Endothelial cell of hepatic sinusoid (primary cell): Measurements from ENCODE around the gene YPEL3.
"Not testable (repeated sequence)": the region's sequence is repeated elsewhere in the genome, so short reads cannot be mapped to it uniquely, and the experiment has no call there.

ENCODE experiments used
- in situ Hi-C: cut with HindIII; loops from 2 replicates; pipeline ENCODE4 v1.10.0; 2017; ENCODE audit warnings: low sequenced_read_pairs

YPEL3 gene, protein sequence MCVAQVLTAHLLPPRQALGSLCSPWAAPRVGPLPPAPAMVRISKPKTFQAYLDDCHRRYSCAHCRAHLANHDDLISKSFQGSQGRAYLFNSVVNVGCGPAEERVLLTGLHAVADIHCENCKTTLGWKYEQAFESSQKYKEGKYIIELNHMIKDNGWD

DNA sequence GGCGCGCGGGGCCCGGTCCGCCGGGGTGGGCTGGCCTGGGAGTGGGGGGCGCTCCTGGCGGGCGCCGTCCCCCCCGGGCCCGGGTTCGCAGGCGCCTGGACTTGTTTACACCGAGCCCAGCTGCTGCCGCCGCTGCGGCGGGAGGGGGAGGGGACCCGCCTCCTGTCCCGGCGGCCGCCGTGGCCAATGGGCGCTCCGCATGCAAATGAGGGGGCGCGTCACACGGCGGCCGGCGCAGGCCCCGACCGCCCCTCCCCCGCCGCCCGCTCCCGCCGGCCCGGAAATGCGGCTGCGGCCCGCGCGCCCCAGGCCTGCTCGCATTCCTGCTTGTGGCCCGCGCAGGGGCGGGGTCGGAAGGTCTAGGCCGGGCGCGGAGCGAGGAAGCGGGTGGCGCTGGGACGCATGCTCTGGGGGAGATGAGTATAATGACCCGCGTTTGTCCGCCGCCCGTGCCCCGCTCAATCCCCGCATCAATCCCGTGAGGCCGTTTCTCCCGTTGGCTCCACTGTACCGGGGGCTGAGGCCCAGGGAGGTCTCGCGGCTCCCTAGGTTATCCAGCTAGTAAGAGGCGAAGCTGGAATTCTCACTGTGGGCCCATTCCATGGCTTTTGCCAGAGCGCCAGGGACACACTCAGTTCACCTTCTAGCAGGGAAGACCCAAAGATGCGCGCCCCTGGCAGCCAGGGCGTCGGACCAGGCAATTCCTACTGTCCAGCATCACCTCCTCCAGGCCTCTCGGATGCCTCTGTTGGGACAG lies at the start of gene YPEL3:
YPEL3 (minus strand) TSS at position 109 of the 757 bp plus-strand sequence. CDS start 731 bp downstream, outside the sequence.
- in situ Hi-C loops = no loop called here

DNA sequence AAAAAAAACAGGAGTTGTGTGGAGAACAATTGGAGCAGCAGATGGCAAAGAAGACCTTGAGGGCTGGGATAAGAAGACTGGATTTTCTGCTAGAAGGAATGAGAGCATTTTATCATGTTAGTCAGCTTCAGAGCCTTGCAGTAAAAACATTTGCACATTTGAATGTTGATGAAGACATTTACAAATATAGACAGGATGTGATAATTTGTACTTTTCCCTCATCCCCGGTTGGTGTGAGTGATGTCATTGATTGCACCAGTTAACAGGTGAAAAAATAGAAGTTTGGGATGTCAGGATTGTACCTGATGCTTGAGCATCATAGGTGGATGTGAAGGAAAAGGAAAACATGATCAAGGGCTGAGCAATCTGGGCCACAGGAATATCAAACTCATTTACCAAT lies 49.6 kb upstream of the YPEL3 start:
- in situ Hi-C loops = no loop called here

DNA sequence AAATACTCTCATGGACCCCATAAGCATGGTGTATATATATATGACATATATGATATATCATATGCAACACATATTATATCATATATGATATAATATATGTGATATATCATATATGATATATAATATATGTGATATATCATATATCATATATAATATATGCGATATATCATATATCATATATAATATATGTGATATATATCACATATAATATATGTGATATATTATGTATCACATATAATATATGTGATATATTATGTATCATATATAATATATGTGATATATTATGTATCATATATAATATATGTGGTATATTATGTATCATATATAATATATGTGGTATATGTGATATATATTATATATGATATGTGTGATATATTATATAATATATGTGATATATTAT lies 48.9 kb upstream of the YPEL3 start:
- in situ Hi-C loops = no loop called here

DNA sequence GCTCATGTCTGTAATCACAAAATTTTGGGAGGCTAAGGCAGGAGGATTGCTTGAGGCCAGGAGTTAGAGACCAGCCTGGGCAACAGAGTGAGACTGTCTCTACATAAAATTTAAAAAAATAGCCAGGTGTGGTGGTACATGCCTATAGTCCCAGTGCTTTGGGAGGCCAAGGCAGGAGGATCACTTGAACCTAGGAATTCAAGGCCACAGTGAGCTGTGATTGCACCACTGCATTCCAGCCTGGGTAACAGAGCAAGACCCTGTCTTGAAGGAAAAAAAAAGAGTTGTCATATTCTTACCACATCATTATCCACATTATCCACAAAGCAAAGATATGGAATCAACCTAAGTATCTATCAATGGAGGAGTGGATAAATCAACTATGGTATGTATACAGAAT lies 48.0 kb upstream of the YPEL3 start:
- in situ Hi-C loops = no loop called here

DNA sequence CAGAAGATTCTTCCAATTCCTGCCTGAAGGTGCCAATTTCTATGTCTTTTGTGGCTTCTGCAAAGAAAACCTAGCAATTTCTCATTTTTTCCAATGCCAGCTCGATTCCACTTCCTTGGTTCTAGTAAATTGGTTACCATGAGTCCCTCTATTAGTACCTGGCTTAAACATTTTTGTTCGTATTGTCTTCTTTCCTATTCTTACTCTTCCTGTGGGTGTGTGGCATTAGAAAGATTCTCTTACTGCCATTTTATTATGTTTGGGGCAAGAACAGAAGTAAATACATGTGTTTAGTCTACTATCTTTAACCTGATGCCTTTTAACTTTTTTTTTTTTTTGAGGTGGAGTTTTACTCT lies 47.3 kb upstream of the YPEL3 start:
- in situ Hi-C loops = no loop called here

DNA sequence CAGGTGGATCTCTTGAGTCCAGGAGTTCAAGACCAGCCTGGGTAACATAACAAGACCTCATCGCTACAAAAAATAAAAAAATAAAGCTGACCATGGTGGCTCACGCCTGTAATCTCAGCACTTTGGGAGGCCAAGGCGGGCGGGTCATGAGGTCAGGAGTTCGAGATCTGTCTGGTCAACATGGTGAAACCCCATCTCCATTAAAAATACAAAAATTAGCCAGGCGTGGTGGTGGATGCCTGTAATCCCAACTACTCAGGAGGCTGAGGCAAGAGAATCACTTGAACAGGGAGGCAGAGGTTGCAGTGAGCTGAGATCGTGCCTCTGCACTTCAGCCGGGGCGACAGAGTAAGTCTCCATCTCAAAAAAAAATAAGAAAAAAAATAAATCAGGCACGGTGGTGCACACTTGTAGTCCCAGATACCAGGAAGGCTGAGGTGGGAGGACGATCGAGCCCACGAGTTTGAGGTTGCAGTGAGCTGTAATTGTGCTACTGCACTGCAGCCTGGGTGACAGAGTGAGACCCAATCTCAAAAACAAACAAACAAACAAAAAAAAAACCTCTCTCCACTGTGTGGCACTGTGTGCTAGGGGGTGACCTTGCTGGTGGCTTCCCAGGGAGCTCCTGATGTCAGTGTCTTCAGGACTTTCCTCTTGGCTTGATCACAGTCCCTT lies 46.8 kb upstream of the YPEL3 start:
- in situ Hi-C loops = no loop called here

DNA sequence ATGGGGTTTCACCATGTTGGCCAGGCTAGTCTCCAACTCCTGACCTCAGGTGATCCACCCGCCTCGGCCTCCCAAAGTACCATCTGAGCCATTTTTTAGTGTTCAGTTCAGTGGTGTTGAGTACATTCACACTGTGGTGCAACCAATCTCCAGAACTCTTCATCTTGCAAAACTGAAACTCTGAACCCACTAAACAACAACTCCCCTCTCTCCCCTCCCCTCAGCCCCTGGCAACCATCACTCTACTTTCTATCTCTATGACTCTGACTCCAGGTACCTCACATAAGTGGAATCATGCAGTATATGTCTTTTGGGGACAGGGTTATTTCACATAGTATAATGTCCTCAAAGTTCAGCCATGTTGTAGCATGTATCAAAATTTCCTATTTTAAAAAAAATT lies 45.7 kb upstream of the YPEL3 start:
- in situ Hi-C loops = no loop called here

DNA sequence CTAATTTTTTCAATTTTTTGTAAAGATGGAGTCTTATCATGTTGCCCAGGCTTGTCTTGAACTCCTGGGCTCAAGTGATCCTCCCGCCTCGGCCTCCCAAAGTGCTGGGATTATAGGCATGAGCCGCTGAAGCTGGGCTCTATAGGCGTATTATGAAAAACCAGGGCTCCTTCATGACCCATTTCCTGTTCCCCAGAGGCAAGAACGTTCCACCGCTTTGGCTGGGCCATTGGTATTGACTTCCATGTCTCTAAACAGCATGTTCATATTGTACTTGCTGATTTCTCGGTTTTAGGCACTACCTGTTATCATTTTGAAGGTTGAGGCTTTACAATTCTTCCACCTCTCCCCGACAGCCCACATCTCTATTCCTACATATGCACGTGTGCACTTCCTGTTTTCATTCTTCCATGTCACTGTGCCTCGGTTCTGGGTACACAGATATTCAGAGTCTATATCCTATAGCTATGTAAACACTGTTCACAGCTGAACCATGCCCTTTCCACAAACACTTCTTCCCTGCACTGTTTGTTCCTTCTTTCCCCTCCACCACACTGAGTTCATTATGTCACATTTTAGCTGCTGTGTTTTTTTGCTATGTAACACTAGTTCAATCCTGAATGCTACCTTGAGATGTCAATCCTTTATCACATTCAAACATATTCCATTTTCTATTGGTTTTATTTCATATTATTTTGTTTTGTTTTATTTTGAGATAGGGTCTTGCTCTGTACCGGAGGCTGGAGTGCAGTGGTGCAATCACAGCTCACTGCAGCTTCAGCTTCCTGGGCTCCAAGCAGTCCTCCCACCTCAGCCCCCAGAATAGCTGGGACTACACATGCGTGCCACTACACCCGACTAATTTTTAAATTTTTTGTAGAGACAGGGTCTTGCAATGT lies 43.8 kb upstream of the YPEL3 start:
- in situ Hi-C loops = no loop called here

DNA sequence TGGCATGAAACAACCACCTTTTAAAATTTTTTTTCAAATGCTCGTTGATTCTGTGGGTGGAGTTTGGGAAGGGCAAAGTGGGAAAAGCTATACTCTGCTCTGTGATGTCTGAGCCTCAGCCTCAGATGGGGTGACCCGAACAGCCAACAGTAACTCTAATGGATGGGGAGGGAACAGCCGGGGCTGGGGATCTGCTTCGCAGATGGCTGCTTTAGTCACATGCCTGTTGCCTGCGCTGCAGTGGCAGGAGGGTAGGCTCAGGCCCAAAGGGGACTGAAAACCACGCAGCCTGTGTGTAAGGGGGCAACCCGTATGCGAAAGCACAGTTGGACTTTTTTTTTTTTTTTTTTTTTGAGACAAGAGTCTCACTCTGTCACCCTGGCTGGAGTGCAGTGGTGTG lies 41.9 kb upstream of the YPEL3 start:
- in situ Hi-C loops = no loop called here

DNA sequence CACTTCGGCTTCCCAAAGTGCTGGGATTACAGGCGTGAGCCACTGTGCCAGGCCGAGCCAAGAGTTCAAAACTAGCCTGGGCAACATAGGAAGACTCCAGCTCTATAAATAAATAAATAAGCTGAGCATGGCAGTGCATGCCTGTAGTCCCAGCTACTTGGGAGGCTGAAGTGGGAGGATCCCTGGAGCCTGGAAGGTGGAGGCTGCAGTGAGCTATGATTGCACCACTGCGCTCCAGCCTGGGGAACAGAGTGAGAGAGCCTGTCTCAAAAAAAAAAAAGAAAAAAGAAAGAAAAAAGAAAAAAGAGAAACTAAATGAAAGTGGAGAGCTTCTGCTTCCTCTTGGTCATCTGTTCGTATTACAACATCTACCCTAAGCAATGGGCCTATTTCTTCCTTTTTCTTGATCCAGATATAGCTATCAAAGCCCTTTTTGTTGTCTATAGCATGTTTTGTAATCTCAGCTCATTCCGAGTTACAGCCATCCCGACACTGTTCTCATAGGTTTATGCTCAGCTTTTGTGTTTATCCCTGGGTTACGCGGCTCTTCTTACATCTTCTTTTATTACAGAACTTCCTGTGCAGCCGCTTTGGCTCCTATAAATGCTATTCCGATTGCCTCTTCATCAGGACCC lies 41.1 kb upstream of the YPEL3 start:
- in situ Hi-C loops = no loop called here

DNA sequence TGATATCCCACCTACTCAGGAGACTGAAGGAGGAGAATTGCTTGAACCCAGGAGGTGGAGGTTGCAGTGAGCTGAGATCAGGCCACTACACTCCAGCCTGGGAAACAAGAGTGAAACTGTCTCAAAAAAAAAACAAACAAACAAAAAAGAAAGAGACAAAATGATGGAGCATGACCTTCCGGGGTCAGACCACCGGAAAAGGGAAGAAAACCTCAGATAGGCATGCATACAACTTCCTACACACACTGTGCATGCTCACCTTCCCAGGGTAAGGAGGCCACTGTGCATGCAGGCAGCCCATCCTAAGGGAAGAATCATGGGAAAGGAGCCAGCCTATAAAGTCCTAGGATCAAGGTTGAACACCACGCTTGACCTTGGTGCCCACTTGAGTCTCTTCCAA lies 36.6 kb upstream of the YPEL3 start:
- in situ Hi-C loops = no loop called here

DNA sequence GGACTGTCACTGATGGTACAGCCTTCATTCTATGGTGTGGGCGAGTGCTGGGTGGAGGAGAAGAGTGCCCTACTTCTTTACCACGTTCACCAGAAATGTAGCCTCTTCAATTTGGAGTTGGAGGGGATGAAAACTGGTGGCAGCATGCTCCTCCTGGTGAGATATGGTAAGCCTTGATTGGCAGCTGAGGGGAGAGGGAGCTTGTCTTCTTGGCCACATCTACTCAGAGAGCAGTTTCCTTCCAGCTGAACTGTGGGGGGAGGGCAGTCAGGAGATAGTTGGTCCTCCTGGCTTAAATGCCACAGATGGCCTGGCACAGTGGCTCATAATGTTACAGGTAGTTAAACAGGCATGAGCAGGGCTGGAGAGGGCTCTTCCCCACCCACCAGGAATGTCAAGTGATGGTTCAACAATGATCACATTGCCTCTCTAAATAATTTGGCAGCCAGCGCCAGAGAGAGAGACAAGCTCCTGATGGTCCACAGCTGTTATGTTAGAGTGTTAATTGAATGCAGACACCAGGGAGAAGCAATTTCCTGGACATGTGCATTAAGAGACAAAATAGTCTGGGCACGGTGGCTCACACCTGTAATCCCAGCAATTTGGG lies 36.0 kb upstream of the YPEL3 start:
- in situ Hi-C loops = no loop called here

DNA sequence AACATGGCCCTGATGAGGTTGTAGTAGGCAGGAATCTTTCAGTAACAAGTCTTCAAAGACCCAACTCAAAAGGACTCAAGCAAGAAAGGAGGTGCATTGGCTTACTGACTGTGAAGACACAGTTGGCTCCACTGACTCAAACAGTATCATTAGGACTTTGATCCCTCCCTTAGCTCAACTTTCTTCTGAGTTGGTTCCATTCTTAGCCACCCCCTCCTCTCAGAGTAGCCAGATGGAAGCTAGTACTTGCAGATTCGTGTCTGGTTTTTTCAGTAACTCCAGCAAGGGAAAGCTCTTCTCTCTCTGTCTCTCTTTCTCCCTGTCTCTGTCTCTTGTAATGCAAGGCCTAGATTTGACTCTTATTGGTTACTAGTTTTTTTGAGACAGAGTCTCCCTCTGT lies 32.0 kb upstream of the YPEL3 start:
- in situ Hi-C loops = no loop called here

DNA sequence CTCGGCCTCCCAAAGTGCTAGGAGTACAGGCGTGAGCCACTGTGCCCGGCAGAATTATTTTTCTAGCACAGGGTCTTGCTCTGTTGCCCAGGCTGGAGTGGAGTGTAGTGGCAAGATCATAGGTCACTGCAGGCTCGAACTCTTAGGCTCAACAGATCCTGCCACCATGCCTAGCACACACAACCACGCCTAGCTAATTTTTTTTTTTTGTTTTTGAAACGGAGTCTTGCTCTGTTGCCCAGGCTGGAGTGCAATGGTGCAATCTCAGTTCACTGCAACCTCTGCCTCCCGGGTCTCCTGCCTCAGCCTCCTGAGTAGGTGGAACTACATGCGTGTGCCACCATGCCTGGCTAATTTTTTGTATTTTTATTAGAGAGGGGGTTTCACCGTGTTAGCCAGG lies 29.7 kb upstream of the YPEL3 start:
- in situ Hi-C loops = not testable (repeated sequence)

DNA sequence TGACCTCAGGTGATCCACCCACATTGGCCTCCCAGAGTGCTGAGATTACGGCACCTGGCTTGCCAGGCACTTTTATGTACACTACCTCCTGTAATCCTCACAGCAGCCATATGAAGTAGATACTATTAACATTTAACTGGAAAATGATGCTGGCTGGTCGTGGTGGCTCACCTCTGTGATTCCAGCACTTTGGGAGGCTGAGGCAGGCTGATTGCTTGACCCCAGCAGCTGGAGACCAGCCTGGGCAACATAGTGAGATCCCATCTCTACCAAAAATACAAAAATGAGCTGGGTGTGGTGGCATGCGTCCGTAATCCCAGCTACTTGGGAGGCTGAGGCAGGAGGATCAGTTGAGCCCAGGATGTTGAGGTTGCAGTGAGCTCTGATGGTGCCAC lies 29.0 kb upstream of the YPEL3 start:
- in situ Hi-C loops = no loop called here

DNA sequence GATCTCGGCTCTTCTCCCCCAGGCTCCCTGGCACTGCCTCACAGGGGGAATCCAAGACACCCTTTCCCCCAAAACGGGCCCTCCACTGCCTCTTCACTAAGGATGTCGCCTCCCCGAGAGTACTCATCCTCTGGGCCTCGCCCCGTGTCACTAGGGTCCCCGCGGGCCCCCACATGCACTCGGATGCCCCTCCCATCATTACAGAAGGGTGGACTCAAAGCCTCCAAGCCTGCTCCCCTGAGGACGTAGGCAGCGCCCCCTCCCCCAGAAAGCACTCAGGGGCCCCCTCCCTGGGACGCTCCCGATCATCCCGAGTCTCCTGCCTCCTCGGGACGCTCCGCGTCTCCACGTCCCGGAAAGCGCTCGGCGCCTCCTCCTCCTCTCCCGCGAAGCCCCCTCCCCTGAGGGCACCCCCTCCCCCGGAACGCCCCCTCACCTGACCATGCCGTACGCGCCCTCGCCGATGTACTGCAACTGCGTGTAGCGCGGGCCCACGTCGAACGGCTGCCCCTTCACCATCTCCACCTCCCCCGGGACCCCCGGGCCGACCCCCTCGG lies 26.7 kb upstream of the YPEL3 start:
- in situ Hi-C loops = no loop called here

DNA sequence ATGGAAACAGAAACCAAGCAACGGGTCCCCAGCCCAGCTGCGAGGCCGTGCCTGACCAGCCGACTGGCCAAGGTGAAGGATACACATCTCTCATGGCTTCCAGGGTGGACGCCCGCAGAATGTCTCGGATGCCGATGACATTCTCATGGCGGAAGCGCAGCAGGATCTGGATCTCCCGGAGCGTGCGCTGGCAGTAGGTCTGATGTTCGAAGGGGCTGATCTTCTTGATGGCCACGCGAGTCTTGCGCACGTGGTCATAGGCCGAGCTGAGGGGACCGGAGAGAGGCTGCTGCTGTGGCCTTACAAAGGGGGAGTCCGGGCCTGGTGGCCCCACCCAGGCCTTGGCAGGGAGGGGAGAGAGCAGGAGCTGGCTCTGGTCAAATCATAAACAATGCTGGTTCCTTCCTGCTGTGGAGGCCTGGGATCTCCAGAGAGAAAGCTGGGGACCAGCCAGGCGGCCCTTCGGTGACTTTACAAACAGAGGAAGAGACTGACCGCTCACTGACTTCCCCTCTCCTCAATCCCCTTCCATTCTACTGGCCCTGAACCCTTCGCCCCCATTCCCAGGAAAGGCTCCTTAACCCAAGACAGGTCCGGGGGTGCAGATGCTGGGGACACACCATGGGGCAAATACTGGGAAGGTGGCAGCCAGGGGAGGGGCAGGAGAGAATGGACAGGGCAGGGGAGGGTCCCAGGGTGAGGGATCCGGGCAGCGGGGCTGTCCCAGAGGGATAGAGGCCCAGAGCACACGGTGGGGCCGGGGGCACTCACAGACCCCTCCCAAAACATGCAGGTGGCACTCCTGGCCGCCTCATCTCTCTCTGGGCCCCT lies 25.9 kb upstream of the YPEL3 start:
- in situ Hi-C loops = no loop called here

DNA sequence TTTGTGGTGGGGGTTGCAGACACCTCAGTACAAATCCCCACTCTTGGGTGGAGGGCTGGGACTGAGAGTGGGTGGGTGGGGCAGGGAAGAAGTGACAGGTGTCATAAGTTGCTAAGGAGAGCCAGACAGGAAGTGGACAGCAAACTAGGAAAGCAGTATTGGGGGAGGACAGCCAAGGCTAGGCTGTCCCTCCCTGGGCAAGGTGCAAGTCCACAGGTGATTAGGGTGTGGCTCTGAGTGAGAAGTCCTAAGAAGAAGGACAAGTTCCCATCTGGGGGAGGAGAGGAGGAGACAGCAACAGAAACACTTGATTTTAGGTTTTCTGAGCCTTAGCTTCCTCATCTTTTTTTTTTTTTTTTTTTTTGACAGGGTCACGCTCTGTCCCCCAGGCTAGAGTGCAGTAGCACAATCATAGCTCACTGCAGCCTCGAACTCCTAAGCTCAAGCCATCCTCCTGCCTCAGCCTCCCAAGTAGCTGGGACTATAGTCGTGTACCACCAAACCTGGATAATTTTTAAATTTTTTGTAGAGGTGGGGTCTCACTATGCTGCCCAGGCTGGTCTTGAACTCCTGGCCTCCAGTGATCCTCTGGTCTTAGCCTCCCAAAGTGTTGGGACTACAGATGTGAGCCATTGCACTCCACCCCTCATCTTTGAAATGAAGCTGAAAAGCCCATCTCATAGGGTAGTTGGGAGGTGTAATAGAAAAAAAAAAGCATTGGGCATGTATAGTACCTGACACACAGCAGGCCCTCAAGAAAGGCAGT lies 24.5 kb upstream of the YPEL3 start:
- in situ Hi-C loops = no loop called here

DNA sequence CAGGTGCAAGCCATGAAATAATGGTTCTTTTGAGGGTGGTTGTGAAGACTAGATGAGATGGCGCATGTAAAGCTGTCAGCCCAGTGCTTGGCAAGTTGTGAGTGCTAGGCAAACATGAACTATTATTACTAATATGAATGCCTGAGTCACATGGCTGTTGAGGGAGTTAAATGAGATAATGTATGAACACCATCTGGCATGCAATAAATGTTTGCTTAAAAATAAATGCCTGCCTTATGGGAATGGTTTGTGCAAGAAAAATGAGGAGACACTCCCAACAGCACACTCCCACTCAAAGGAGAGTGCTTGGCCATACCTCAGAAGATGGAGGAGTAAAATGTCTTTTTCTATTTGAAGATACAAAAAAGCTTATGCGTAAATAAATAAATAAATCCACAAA lies 23.4 kb upstream of the YPEL3 start:
- in situ Hi-C loops = no loop called here
